Measurements from ENCODE around the gene KRT78. TPM values are rescaled to one million over a fixed set of nuclear protein-coding genes. Genes with fewer than 3 reads are reported as not detected.

Gene KRT78
- total RNA-seq, 1 donor = not detected

- H3K4me3 ChIP-seq (ENCODE audit: low read depth, low read length) = no peak overlapping the region
- TF ChIP-seq, protein P1, sequence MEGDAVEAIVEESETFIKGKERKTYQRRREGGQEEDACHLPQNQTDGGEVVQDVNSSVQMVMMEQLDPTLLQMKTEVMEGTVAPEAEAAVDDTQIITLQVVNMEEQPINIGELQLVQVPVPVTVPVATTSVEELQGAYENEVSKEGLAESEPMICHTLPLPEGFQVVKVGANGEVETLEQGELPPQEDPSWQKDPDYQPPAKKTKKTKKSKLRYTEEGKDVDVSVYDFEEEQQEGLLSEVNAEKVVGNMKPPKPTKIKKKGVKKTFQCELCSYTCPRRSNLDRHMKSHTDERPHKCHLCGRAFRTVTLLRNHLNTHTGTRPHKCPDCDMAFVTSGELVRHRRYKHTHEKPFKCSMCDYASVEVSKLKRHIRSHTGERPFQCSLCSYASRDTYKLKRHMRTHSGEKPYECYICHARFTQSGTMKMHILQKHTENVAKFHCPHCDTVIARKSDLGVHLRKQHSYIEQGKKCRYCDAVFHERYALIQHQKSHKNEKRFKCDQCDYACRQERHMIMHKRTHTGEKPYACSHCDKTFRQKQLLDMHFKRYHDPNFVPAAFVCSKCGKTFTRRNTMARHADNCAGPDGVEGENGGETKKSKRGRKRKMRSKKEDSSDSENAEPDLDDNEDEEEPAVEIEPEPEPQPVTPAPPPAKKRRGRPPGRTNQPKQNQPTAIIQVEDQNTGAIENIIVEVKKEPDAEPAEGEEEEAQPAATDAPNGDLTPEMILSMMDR (IDR thresholded peaks at IDR 0.05; ENCODE audit: insufficient read depth, low read length) = no peak
- DNase-seq (ENCODE audit: low read depth) = no peak
Measured at GRCh38 chr12:52788876-52789636, 59.7 kb downstream of the KRT78 start.

GRCh38 chr12:52788192-52788875, 60.5 kb downstream of the KRT78 start:
- TF ChIP-seq, protein P1 (IDR thresholded peaks at IDR 0.05; ENCODE audit: insufficient read depth, low read length) = no peak
- no peak overlapping the region for H3K4me3 ChIP-seq (ENCODE audit: low read depth, low read length)
- DNase-seq (ENCODE audit: low read depth) = no peak

Other genes starting within 250 kb of the KRT78 start
- not detected in 2 replicates for gene KRT72, start 247.5 kb downstream of the KRT78 start, total RNA-seq (ENCODE audit: low replicate concordance)
- not detected in 2 replicates for gene KRT73, start 230.4 kb downstream of the KRT78 start, total RNA-seq (ENCODE audit: low replicate concordance)
- gene KRT2, start 196.8 kb downstream of the KRT78 start, total RNA-seq (ENCODE audit: low replicate concordance) = not detected in 2 replicates
- gene KRT1, start 168.6 kb downstream of the KRT78 start, total RNA-seq (ENCODE audit: low replicate concordance) = not detected in 2 replicates
- not detected in 2 replicates for gene KRT77, start 145.5 kb downstream of the KRT78 start, total RNA-seq (ENCODE audit: low replicate concordance)
- gene KRT76, start 71.6 kb downstream of the KRT78 start, total RNA-seq (ENCODE audit: low replicate concordance) = not detected in 2 replicates
- gene KRT3, start 52.9 kb downstream of the KRT78 start, total RNA-seq (ENCODE audit: low replicate concordance) = not detected in 2 replicates
- not detected in 2 replicates for gene KRT4, start 34.9 kb downstream of the KRT78 start, total RNA-seq (ENCODE audit: low replicate concordance)
- gene KRT79, start 14.7 kb downstream of the KRT78 start, total RNA-seq (ENCODE audit: low replicate concordance) = not detected in 2 replicates
- 5.4 and 15.4 TPM in 2 replicates for gene KRT8, start 56.1 kb upstream of the KRT78 start, total RNA-seq (ENCODE audit: low replicate concordance)
- 26.8 and 188 TPM in 2 replicates for gene KRT18, start 100.1 kb upstream of the KRT78 start, total RNA-seq (ENCODE audit: low replicate concordance)
- gene EIF4B, start 157.5 kb upstream of the KRT78 start, total RNA-seq (ENCODE audit: low replicate concordance) = 1,016 and 1,876 TPM in 2 replicates
- gene TNS2, start 201.1 kb upstream of the KRT78 start, total RNA-seq (ENCODE audit: low replicate concordance) = 60.5 and 77.4 TPM in 2 replicates
- 27.1 and 33.0 TPM in 2 replicates for gene SPRYD3, start 230.4 kb upstream of the KRT78 start, total RNA-seq (ENCODE audit: low replicate concordance)
- gene IGFBP6, start 248.7 kb upstream of the KRT78 start, total RNA-seq (ENCODE audit: low replicate concordance) = 723 and 2,626 TPM in 2 replicates